ENCODE measurements around the gene SLC7A1.

SLC7A1 gene

DNA sequence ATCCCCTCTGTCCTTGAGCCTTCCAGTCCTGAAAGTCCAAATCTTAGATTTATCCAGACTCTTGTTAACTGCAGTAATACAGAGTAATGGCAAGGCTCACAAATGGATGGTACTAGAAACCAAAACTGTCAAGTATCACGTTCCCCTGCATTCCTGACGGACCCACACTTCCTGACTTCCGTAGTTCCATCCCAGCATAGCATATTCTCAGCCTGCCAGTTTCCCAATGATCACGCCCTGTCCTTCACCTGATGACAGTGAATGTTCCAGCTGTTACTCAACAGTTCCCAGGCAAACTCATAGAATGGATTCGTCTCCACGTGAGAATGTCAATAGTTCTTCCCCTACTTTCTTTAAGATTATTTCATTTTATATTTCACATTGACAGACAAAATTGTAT lies 33.6 kb downstream of the SLC7A1 start:
- no peak for DNase-seq (ENCODE audit: low read depth)

DNA sequence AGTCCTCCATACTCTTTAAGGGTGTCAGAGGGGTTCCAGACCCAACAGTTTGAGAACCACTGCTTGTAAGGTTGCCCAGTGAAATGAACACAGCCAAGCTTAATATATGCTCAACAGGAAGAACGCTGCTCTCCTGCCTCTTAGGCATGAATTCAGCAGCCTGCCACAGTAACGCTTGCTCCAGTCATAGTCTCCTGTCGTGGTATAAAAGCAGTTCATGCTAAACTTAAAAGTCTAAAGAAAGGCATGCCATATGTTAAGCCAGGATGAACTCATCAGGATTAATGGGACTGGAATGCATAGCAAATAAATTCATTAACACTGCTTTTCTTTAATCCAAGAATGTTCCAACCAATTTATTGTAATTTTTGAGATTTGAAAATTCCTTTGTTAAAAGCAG lies 38.7 kb downstream of the SLC7A1 start:
- DNase-seq (ENCODE audit: low read depth): no peak

- DNase-seq (ENCODE audit: low read depth): no peak
Measured at GRCh38 chr13:29551214-29551613, 44.3 kb downstream of the SLC7A1 start.

GRCh38 chr13:29550430-29550988 lies 45.0 kb downstream of the SLC7A1 start:
- DNase-seq (ENCODE audit: low read depth): no peak

- no peak for DNase-seq (ENCODE audit: low read depth)
Measured at GRCh38 chr13:29548722-29549121, 46.8 kb downstream of the SLC7A1 start.

GRCh38 chr13:29547153-29547552 lies 48.3 kb downstream of the SLC7A1 start:
- no peak for DNase-seq (ENCODE audit: low read depth)

DNA sequence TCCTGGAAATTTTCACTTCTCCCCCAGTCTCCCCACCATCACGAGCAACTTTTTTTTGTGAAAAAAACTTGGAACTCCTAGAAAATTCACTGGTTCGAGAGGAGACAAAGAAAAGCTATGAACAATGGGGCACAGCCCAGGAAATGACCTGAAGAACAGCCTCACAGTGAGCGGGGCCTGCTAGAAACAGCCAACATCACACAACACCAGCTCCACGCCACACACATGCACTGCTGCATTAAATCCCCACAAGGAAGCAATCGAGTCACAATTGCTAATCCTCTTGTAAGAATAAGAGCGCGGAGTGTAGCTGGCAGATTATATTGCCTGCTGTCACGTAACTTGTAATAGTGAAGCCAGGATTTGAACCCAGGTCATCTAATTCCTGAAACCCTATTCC lies 48.8 kb downstream of the SLC7A1 start:
- DNase-seq (ENCODE audit: low read depth): no peak

- no peak for DNase-seq (ENCODE audit: low read depth)
Measured at GRCh38 chr13:29545988-29546387, 49.5 kb downstream of the SLC7A1 start.

DNA sequence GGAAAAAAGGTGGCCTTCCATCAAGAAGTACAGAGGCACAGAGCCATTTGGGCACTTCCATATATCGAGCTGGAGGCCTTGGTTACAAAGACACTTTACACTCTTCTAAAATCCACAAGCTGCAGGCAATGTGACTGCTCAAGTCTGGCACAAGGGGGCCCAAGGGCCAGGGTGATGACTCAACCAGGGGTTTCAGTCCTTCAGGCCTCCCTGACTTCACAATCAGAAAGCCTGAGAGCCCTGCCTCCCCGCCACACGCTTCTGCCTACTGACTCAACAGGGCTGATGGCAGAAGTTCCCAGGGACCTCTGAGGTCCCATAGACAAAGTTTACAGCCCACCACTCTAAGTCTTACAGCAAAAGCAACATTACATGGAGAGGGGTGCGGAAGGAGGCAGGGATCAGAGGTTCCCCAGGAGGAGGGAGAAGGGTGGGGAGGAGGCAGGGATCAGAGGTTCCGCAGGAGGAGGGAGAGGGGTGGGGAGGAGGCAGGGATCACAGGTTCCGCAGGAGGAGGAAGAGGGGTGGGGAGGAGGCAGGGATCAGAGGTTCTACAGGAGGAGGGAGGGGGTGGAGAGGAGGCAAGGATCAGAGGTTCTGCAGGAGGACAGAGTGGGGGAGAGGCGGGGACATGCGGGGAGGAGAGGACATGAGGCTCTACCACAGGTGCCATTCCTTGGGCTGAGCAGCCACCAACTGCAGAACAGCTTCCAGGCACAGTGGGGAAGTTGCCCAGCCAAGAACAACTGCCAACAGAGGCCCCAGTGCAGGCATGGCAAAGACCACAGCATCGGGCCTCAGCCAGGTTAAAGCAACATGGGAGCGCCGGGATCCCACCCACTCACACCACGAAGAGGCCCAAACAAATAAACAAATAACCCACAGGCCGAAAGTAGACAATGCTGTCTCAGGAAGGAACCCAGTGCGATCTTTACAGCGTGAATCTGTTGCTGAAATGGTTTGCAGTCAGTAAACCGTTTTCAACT lies 52.0 kb downstream of the SLC7A1 start:
- DNase-seq (ENCODE audit: low read depth): peak; percentile 8

DNA sequence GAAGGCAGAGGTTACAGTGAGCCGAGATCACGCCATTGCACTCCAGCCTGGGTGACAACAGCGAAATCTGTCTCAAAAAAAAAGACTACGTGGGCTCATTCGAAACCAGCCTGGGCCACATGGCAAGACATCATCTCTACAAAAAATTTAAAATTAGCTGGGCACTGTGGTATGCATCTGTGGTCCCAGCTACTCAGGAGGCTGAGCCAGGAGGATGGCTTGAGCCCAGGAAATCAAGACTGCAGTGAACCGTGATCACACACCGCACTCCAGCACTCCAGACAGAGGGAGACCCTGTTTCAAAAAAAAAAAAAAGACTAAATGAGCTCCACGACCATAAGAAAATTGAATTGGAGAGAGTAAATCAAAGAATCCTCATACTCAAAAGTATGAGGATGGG lies 53.1 kb downstream of the SLC7A1 start:
- DNase-seq (ENCODE audit: low read depth): no peak

GRCh38 chr13:29541400-29541799 lies 54.1 kb downstream of the SLC7A1 start:
- no peak for DNase-seq (ENCODE audit: low read depth)

GRCh38 chr13:29540799-29541198 lies 54.7 kb downstream of the SLC7A1 start:
- DNase-seq (ENCODE audit: low read depth): no peak

GRCh38 chr13:29540334-29540733 lies 55.2 kb downstream of the SLC7A1 start:
- no peak for DNase-seq (ENCODE audit: low read depth)

GRCh38 chr13:29539856-29540255 lies 55.6 kb downstream of the SLC7A1 start:
- no peak for DNase-seq (ENCODE audit: low read depth)

DNA sequence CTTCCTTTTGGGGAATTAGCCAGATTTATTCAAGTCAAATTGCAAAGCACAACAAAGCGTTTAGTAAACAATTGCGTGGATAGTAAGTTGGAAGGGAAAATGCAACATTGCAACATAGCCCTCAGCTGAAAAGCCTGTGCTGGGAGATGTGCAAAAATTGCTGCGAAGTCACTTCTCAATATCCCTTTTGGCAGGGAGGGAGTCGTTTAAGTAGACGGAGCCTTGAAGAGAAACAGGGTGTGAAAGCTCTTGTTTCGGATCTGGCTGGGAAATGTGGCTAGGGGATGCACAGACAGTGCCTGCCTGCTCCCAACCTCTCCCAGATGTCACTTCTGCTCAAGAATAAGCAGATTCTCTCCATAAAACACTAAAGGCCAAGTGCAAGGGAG lies 56.8 kb downstream of the SLC7A1 start:
- DNase-seq (ENCODE audit: low read depth): no peak

DNA sequence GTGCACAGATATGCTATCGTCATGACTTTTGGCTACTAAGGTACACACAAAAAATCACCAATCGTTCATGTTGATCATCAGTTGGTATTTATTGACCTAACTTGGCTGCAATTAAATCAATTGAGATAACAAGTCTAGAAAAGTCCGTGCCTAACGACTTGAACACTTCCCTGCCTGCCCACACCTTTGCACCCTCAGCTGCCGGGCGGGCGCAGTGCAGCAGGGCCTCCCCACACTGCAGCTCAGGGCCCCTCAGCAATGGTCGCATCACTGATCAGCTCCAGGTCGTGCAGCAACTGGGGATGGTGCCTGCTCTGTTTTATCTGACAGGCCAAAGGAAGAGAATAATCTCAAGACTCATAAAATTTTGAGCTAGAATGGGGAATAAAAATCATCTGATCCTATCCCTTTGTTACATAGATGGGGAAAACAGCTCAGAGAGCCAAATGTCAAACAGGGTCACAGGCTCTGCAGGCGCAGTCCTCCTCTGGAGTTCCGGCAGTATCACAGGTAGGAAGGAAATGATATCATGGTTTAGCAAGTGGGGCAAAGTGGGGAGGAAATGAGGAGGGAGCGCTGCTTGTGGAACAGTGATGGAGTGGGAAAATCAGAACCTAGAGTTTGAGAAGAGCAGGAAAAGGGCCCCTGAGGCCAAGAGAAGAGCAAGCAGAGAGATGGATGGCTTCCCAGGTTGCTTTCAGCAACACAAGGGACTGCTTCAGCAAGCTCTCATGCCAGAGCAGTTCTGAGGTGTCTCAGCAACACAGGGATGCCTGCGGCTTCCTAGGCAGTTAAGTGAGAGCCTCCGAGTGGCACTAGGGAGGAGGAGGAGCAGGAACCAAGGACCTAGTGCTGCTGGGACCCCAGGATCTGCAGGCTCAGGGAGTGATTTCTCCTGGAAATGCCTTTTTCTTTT lies 57.5 kb downstream of the SLC7A1 start:
- DNase-seq (ENCODE audit: low read depth): no peak

GRCh38 chr13:29536853-29537252 lies 58.6 kb downstream of the SLC7A1 start:
- DNase-seq (ENCODE audit: low read depth): no peak

DNA sequence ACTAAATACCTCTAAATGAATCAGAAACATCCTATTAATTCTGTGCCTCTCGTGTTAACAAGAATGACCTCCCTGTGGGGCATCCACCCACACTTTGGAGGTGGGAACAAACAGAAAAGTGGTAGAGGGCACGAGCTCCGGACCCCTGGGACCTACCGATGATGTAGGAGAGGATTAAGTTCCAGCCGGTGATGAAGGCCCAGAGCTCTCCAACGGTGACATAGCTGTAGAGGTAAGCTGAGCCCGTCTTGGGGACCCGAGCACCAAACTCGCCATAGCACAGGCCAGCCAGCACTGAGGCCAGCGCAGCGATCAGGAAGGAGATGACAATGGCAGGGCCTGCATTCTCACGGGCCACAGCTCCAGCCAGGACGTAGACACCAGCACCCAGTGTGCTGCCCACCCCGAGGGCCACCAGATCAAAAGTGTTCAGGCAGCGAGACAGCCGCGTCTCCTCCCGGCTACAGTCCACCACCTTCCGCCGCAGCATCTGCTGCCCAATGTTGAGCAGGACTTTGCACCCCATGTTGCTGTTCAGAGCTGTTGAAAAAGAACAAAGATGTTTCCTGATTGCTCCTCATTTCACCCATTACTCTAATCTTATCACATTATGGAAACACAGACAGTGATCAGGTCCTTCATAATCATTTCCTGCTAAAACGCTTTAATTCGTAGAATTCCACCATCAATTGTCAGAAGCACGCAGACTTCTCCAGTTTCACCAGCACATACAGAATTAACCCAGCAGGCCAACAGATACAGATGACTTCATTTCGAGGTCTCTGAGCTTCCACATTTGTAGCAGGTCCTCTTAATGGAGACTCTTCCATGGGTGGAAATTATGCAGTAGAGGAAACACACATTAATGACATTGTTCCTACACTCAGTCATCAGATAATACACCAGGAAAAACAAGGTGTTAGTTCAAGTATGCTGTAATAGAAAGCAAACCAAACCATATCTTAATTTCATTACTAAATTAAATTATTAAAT lies 59.5 kb downstream of the SLC7A1 start:
- DNase-seq (ENCODE audit: low read depth): no peak

DNA sequence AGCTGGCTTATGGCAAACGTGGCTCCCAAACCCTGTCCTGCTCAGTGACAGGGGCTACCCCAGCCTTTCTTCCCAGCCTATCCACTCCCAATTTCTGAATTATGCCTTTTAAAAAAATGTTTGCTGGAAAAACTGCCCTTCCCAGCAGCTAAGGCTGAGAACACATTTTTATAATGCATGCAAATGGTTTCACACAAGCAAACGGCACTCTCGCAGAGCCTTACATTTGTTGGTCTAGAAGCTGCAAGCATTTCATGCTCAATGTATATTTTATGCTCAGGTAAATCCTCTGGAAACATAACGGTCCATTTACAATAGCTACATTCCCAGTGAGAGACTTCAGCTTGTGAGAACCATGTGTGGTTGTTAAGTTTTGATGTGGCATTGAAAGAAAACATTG lies 61.4 kb downstream of the SLC7A1 start:
- DNase-seq (ENCODE audit: low read depth): no peak

GRCh38 chr13:29532821-29533220 lies 62.7 kb downstream of the SLC7A1 start:
- no peak for DNase-seq (ENCODE audit: low read depth)

DNA sequence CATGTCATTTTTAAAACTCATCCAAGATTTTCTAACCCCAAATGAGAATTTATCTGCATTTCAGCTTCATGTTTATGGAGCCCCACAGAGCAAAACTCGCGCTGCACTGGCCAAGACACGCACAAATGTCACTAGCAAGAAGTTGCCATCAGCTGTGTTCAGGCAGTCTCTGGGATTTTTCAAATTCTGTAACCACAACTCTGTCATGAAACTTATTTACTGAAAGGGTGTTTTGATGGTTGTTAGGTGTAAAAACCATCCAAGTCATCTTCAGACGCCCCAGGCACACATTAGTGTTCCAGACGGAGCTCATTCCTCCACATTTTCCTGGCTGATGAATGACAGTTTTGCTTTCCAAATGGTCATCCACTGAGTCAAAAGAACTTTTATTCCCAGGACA lies 63.4 kb downstream of the SLC7A1 start:
- no peak for DNase-seq (ENCODE audit: low read depth)
